Astrocyte of the cerebellum (primary cell): Measurements from ENCODE around the gene COL23A1.
A peak's percentile ranks its signal among the peaks of the same experiment; 100 is the strongest.

Source experiments
- DNase-seq: peaks from one replicate; pipeline ENCODE4 v3.0.0-alpha.2; 2011; ENCODE audit warnings: low read depth
- H3K4me3 ChIP-seq: 2 replicates; pipeline ENCODE4 v1.5.1; 2011; ENCODE audit warnings: mild to moderate bottlenecking, low read depth, low read length, moderate library complexity
- CTCF ChIP-seq: IDR thresholded peaks from 2 replicates; pipeline ENCODE4 v1.5.1; 2012; ENCODE audit warnings: low read length, low read depth, moderate library complexity, mild to moderate bottlenecking; ENCODE audit errors: missing control alignments
- in situ Hi-C: cut with HindIII; loops from 2 replicates; pipeline ENCODE4 v1.10.0; 2017; ENCODE audit warnings: low sequenced_read_pairs

The COL23A1 gene

GRCh38 chr5:178284996-178285395, 305.2 kb downstream of the COL23A1 start:
- in situ Hi-C loops, result loop anchor here (25.0 kb wide), 1 partner anchor 302 kb away; the partner anchor contains the start of gene COL23A1
- no peak for TF ChIP-seq CTCF
- H3K4me3 ChIP-seq, result no peak overlapping the region
- no peak for DNase-seq

DNA sequence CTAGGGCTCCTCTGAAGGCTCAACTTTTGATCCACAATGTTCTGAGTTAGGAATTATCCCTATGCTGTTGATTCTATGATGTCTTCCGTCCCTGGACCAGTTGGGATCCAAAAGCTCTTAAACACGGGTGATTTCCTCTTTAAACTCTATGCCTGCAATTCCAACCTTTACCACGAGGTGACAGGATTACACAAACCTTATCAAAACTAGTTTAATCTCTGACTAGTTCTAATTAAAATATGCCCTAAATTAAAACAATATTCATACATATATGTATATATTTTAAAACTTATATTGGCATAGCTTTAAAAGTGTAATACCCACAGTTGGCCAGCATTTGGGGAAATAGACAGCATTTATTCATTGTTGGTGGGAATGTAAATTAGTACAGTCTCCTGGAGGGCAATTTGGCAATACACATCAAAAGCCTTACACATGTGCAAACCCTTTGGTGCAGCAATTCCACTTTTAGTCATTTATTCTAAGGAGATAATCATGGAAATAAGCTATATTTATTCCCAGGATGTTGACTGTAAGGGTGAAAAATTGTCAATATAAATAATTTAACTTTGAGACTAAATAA, 306.0 kb downstream of the COL23A1 start:
- H3K4me3 ChIP-seq, result no peak overlapping the region
- peak; percentile 44 for TF ChIP-seq CTCF
- in situ Hi-C loops, result loop anchor here (25.0 kb wide), 1 partner anchor 303 kb away; the partner anchor contains the start of gene COL23A1
- DNase-seq, result no peak

GRCh38 chr5:178283520-178283919, 306.7 kb downstream of the COL23A1 start:
- in situ Hi-C loops, result loop anchor here (25.0 kb wide), 1 partner anchor 304 kb away; the partner anchor contains the start of gene COL23A1
- H3K4me3 ChIP-seq, result no peak overlapping the region
- DNase-seq, result no peak
- no peak for TF ChIP-seq CTCF

GRCh38 chr5:178282391-178282790, 307.8 kb downstream of the COL23A1 start:
- no peak for TF ChIP-seq CTCF
- no peak overlapping the region for H3K4me3 ChIP-seq
- DNase-seq, result no peak
- in situ Hi-C loops, result loop anchor here (25.0 kb wide), 1 partner anchor 305 kb away; the partner anchor contains the start of gene COL23A1

DNA sequence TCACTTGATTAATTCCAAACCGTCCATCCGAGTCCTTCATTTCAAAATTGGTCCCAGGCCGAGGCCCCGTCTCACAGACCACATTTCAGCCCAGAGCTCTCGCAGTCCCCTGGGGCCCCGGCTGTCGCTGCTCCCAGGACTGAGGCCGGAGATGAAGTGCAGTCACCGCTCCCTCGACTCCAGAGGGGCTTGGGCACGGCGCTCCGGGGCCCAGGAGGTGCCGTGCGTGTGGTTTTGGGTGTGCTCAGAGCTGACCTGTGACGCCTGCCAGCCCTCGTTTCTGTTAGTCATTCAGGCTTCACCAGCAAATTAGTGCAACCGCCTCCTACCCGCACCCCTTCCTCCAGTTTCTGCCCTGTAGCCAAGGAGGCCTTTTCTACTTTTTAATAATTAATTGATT, 308.9 kb downstream of the COL23A1 start:
- in situ Hi-C loops, result loop anchor here (25.0 kb wide), 1 partner anchor 306 kb away; the partner anchor contains the start of gene COL23A1
- no peak for TF ChIP-seq CTCF
- H3K4me3 ChIP-seq, result no peak overlapping the region
- DNase-seq, result no peak

DNA sequence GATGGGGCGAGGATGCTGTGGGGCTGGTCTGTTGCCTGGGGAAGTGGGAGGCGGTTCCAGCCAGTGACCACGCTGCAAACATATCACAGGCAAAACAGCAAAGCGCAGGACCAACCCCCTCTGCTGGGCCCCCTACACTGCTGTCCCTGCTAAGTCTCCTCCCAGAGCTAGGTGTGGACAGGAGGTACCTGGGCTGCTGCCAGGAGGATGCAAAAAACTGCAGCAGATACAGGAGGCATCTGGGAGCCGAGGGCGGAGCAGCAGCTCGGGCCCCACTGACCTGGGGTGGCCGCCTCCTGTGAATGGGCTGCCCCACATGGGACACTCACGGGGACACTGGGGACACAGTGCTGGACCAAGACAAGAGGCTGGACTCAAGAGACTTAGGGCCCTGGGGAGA, 309.6 kb downstream of the COL23A1 start:
- H3K4me3 ChIP-seq, result no peak overlapping the region
- in situ Hi-C loops, result loop anchor here (25.0 kb wide), 1 partner anchor 307 kb away; the partner anchor contains the start of gene COL23A1
- no peak for DNase-seq
- no peak for TF ChIP-seq CTCF
